Hypothalamus (tissue), 51 donors: ENCODE results near the gene ENTREP3.
A peak's percentile ranks its signal among the peaks of the same experiment; 100 is the strongest.
"Not testable (repeated sequence)": the region's sequence is repeated elsewhere in the genome, so short reads cannot be mapped to it uniquely, and the experiment has no call there.

ENCODE experiments used
- DNase-seq, 51 donors: peaks; one replicate each; lab custom pipeline; 2025; lab: John Stamatoyannopoulos, UW

Gene ENTREP3

GRCh38 chr1:155226910-155227260 is 28.4 kb downstream of the ENTREP3 start:
- peak in 27 of 51 donors; percentile 7 to 76 (median 43) for DNase-seq

GRCh38 chr1:155226188-155226909 is 28.9 kb downstream of the ENTREP3 start:
- DNase-seq = peak in 34 of 51 donors; percentile 9 to 79 (median 45)

GRCh38 chr1:155225404-155225759 is 29.9 kb downstream of the ENTREP3 start:
- not testable (repeated sequence) for DNase-seq

GRCh38 chr1:155223047-155223446 is 32.2 kb downstream of the ENTREP3 start:
- DNase-seq = no peak

- not testable (repeated sequence) for DNase-seq
Observed at GRCh38 chr1:155220211-155220965, 34.9 kb downstream of the ENTREP3 start.

GRCh38 chr1:155219592-155220031 is 35.7 kb downstream of the ENTREP3 start:
- peak in 36 of 51 donors; percentile 6 to 76 (median 32) for DNase-seq

- DNase-seq = peak in 39 of 51 donors; percentile 4 to 86 (median 40)
Observed at GRCh38 chr1:155218854-155219591, 36.3 kb downstream of the ENTREP3 start.

GRCh38 chr1:155214702-155215101 is 40.6 kb downstream of the ENTREP3 start:
- DNase-seq = not testable (repeated sequence)

- DNase-seq = not testable (repeated sequence)
Observed at GRCh38 chr1:155212051-155212440, 43.2 kb downstream of the ENTREP3 start.

- DNase-seq = peak in 1 of 51 donors; percentile 30
Observed at GRCh38 chr1:155211381-155212050, 43.8 kb downstream of the ENTREP3 start.

- no peak for DNase-seq
Observed at GRCh38 chr1:155210314-155211104, 44.8 kb downstream of the ENTREP3 start.

- DNase-seq = no peak
Observed at GRCh38 chr1:155209312-155209721, 46.0 kb downstream of the ENTREP3 start.

- peak; percentile 60 to 92 (median 79) for DNase-seq
Observed at GRCh38 chr1:155208541-155209311, 46.6 kb downstream of the ENTREP3 start, which contains the start of gene MTX1. MTX1 (plus strand) TSS chr1:155208695; CDS start chr1:155208805, 110 bp downstream.

- DNase-seq = peak in 34 of 51 donors; percentile 9 to 77 (median 49)
Observed at GRCh38 chr1:155207806-155208540, 47.3 kb downstream of the ENTREP3 start, which contains the start of gene THBS3. THBS3 (minus strand) TSS chr1:155207897; CDS start chr1:155207876, 21 bp downstream.

- DNase-seq = peak in 45 of 51 donors; percentile 14 to 81 (median 54)
Observed at GRCh38 chr1:155206891-155207805, 48.1 kb downstream of the ENTREP3 start.

GRCh38 chr1:155205969-155206593 is 49.2 kb downstream of the ENTREP3 start:
- DNase-seq = no peak
